ENCODE data around the gene MAPKBP1.

MAPKBP1 gene

GRCh38 chr15:41798607-41799487 is 24.6 kb downstream of the MAPKBP1 start:
- Histone ChIP-seq H3K27me3 (ENCODE audit: control insufficient read depth, insufficient read depth, low read length) (no peaks in the 10 kb centered on the region), H3K4me1 (ENCODE audit: control insufficient read depth, low read depth, low read length) (no peaks in the 10 kb centered on the region), H3K9ac (ENCODE audit: low read length) (no peak overlapping the region), H3K4me3 (ENCODE audit: low read length) (no peak overlapping the region), H3K9me3 (ENCODE audit: control insufficient read depth, low read depth, low read length) (no peaks in the 10 kb centered on the region), H3K36me3 (ENCODE audit: control insufficient read depth, low read depth, low read length) (no peaks in the 10 kb centered on the region), H3K27ac (ENCODE audit: low read length) (no peak overlapping the region)

- Histone ChIP-seq H3K9ac (ENCODE audit: low read length) (no peak overlapping the region), H3K4me1 (ENCODE audit: control insufficient read depth, low read depth, low read length) (no peaks in the 10 kb centered on the region)
These were observed 25.2 kb downstream of the MAPKBP1 start for GRCh38 chr15:41799488-41799805.

GRCh38 chr15:41801185-41801584 is 26.9 kb downstream of the MAPKBP1 start:
- Histone ChIP-seq H3K4me3 (ENCODE audit: low read length) (no peak overlapping the region), H3K9ac (ENCODE audit: low read length) (no peak overlapping the region), H3K27ac (ENCODE audit: low read length) (no peak overlapping the region), H3K36me3 (ENCODE audit: control insufficient read depth, low read depth, low read length) (no peaks in the 10 kb centered on the region), H3K9me3 (ENCODE audit: control insufficient read depth, low read depth, low read length) (no peaks in the 10 kb centered on the region), H3K4me1 (ENCODE audit: control insufficient read depth, low read depth, low read length) (no peaks in the 10 kb centered on the region), H3K27me3 (ENCODE audit: control insufficient read depth, insufficient read depth, low read length) (no peaks in the 10 kb centered on the region)

More at GRCh38 chr15:41799488-41799805, 25.2 kb downstream of the MAPKBP1 start:
- Histone ChIP-seq H3K9me3 (ENCODE audit: control insufficient read depth, low read depth, low read length) (no peaks in the 10 kb centered on the region), H3K27me3 (ENCODE audit: control insufficient read depth, insufficient read depth, low read length) (no peaks in the 10 kb centered on the region), H3K27ac (ENCODE audit: low read length) (no peak overlapping the region), H3K4me3 (ENCODE audit: low read length) (no peak overlapping the region), H3K36me3 (ENCODE audit: control insufficient read depth, low read depth, low read length) (no peaks in the 10 kb centered on the region)

- no peaks in the 10 kb centered on the region for H3K27me3 ChIP-seq (ENCODE audit: control insufficient read depth, insufficient read depth, low read length)
- no peak overlapping the region for H3K9ac ChIP-seq (ENCODE audit: low read length)
- no peak overlapping the region for H3K27ac ChIP-seq (ENCODE audit: low read length)
- no peak overlapping the region for H3K4me3 ChIP-seq (ENCODE audit: low read length)
- no peaks in the 10 kb centered on the region for H3K9me3 ChIP-seq (ENCODE audit: control insufficient read depth, low read depth, low read length)
- no peaks in the 10 kb centered on the region for H3K4me1 ChIP-seq (ENCODE audit: control insufficient read depth, low read depth, low read length)
- H3K36me3 ChIP-seq (ENCODE audit: control insufficient read depth, low read depth, low read length): no peaks in the 10 kb centered on the region
These were observed 27.7 kb downstream of the MAPKBP1 start for GRCh38 chr15:41801850-41802455.

GRCh38 chr15:41804361-41804760 is 30.1 kb downstream of the MAPKBP1 start:
- Histone ChIP-seq H3K9ac (ENCODE audit: low read length) (no peak overlapping the region), H3K4me1 (ENCODE audit: control insufficient read depth, low read depth, low read length) (no peaks in the 10 kb centered on the region), H3K27ac (ENCODE audit: low read length) (no peak overlapping the region), H3K27me3 (ENCODE audit: control insufficient read depth, insufficient read depth, low read length) (no peaks in the 10 kb centered on the region), H3K36me3 (ENCODE audit: control insufficient read depth, low read depth, low read length) (no peaks in the 10 kb centered on the region), H3K4me3 (ENCODE audit: low read length) (no peak overlapping the region), H3K9me3 (ENCODE audit: control insufficient read depth, low read depth, low read length) (no peaks in the 10 kb centered on the region)

- H3K4me3 ChIP-seq (ENCODE audit: low read length): no peak overlapping the region
- H3K9me3 ChIP-seq (ENCODE audit: control insufficient read depth, low read depth, low read length): no peaks in the 10 kb centered on the region
- no peaks in the 10 kb centered on the region for H3K4me1 ChIP-seq (ENCODE audit: control insufficient read depth, low read depth, low read length)
- no peak overlapping the region for H3K9ac ChIP-seq (ENCODE audit: low read length)
- no peaks in the 10 kb centered on the region for H3K36me3 ChIP-seq (ENCODE audit: control insufficient read depth, low read depth, low read length)
- H3K27me3 ChIP-seq (ENCODE audit: control insufficient read depth, insufficient read depth, low read length): no peaks in the 10 kb centered on the region
- no peak overlapping the region for H3K27ac ChIP-seq (ENCODE audit: low read length)
These were observed 30.8 kb downstream of the MAPKBP1 start for GRCh38 chr15:41804916-41805666.

- Histone ChIP-seq H3K9me3 (ENCODE audit: control insufficient read depth, low read depth, low read length) (no peaks in the 10 kb centered on the region), H3K27me3 (ENCODE audit: control insufficient read depth, insufficient read depth, low read length) (no peaks in the 10 kb centered on the region), H3K4me1 (ENCODE audit: control insufficient read depth, low read depth, low read length) (no peaks in the 10 kb centered on the region), H3K9ac (ENCODE audit: low read length) (no peak overlapping the region), H3K36me3 (ENCODE audit: control insufficient read depth, low read depth, low read length) (no peaks in the 10 kb centered on the region), H3K4me3 (ENCODE audit: low read length) (no peak overlapping the region), H3K27ac (ENCODE audit: low read length) (no peak overlapping the region)
These were observed 31.4 kb downstream of the MAPKBP1 start for GRCh38 chr15:41805711-41806110.

- Histone ChIP-seq H3K27ac (ENCODE audit: low read length) (no peak overlapping the region), H3K4me3 (ENCODE audit: low read length) (no peak overlapping the region), H3K9ac (ENCODE audit: low read length) (no peak overlapping the region), H3K36me3 (ENCODE audit: control insufficient read depth, low read depth, low read length) (no peaks in the 10 kb centered on the region), H3K4me1 (ENCODE audit: control insufficient read depth, low read depth, low read length) (no peaks in the 10 kb centered on the region), H3K9me3 (ENCODE audit: control insufficient read depth, low read depth, low read length) (no peaks in the 10 kb centered on the region), H3K27me3 (ENCODE audit: control insufficient read depth, insufficient read depth, low read length) (no peaks in the 10 kb centered on the region)
These were observed 32.3 kb downstream of the MAPKBP1 start for GRCh38 chr15:41806291-41807181.

GRCh38 chr15:41809121-41809520 is 34.8 kb downstream of the MAPKBP1 start:
- no peaks in the 10 kb centered on the region for H3K27me3 ChIP-seq (ENCODE audit: control insufficient read depth, insufficient read depth, low read length)
- no peaks in the 10 kb centered on the region for H3K9me3 ChIP-seq (ENCODE audit: control insufficient read depth, low read depth, low read length)
- H3K4me1 ChIP-seq (ENCODE audit: control insufficient read depth, low read depth, low read length): no peaks in the 10 kb centered on the region
- no peak overlapping the region for H3K9ac ChIP-seq (ENCODE audit: low read length)
- no peaks in the 10 kb centered on the region for H3K36me3 ChIP-seq (ENCODE audit: control insufficient read depth, low read depth, low read length)
- no peak overlapping the region for H3K4me3 ChIP-seq (ENCODE audit: low read length)
- no peak overlapping the region for H3K27ac ChIP-seq (ENCODE audit: low read length)

- H3K27me3 ChIP-seq (ENCODE audit: control insufficient read depth, insufficient read depth, low read length): no peaks in the 10 kb centered on the region
- H3K9me3 ChIP-seq (ENCODE audit: control insufficient read depth, low read depth, low read length): no peaks in the 10 kb centered on the region
- no peak overlapping the region for H3K4me3 ChIP-seq (ENCODE audit: low read length)
- no peak overlapping the region for H3K27ac ChIP-seq (ENCODE audit: low read length)
- no peak overlapping the region for H3K9ac ChIP-seq (ENCODE audit: low read length)
- H3K4me1 ChIP-seq (ENCODE audit: control insufficient read depth, low read depth, low read length): no peaks in the 10 kb centered on the region
- no peaks in the 10 kb centered on the region for H3K36me3 ChIP-seq (ENCODE audit: control insufficient read depth, low read depth, low read length)
These were observed 35.4 kb downstream of the MAPKBP1 start for GRCh38 chr15:41809526-41810220.
